Activated CD8-positive, alpha-beta memory T cell treated with anti-CD3 and anti-CD28 coated beads for 36 hours (primary cell): Measurements from ENCODE around the gene ASB18. TPM values are rescaled to one million over a fixed set of nuclear protein-coding genes. Genes with fewer than 3 reads are reported as not detected.

Experiments used
- CTCF ChIA-PET: fragments of 350-600 bp; sonication (Branson Sonifier 250); formaldehyde crosslinking; loops from one replicate; lab custom pipeline; 2021; ENCODE audit warnings: antibody characterized with exemption; lab: Charles Lee
- POLR2A ChIA-PET: fragments of 350-600 bp; sonication (Branson Sonifier 250); formaldehyde crosslinking; loops from one replicate; lab custom pipeline; 2021; ENCODE audit warnings: antibody characterized with exemption; lab: Charles Lee
- total RNA-seq, 2 experiments: library from RNA; stranded (reverse); gene quantifications; one replicate each; pipeline ENCODE4 v1.2.3, GENCODE V29; 2021

Gene ASB18
- total RNA-seq, 2 experiments from 2014 or later, result not detected

DNA sequence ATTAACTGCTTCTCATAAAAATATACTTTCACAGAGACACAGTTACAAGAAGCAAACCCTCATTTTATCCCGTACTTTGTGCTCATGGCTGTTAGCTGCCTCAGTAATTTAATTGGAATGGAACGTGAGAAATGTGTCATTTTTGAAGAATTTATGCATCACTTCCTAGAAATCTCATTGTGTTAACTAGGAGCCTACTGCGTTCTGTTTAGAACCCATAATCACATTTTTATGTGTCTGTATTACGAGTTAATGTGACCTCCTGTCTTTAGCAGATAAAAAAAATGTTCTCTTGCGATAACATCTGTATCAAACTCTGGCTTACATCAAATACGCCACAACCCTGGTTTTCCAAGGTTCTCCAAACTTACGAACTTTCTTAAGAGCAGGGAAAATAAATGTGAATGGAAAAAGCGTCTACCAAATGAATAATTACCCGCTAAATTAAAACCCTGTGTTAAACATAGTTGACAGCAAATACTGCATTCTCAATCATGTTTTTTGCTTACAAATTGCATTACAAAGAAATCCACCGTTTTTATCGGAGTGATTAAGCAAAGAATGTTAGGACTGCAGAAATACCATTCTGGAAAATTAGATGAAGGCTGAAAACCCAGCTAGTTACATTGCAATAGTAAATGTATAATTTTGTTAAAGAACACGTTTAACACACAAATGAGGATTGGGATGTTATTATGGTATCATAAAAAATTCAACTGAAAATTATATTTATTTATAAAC is 84.0 kb downstream of the ASB18 start:
- ChIA-PET CTCF (interaction anchor here (0.7 to 3.2 kb wide), 3 partner anchors 9 to 505 kb away, joined by 3 to 11 read pairs (median 3); no protein-coding TSS in a partner anchor), POLR2A (no interaction called here)

DNA sequence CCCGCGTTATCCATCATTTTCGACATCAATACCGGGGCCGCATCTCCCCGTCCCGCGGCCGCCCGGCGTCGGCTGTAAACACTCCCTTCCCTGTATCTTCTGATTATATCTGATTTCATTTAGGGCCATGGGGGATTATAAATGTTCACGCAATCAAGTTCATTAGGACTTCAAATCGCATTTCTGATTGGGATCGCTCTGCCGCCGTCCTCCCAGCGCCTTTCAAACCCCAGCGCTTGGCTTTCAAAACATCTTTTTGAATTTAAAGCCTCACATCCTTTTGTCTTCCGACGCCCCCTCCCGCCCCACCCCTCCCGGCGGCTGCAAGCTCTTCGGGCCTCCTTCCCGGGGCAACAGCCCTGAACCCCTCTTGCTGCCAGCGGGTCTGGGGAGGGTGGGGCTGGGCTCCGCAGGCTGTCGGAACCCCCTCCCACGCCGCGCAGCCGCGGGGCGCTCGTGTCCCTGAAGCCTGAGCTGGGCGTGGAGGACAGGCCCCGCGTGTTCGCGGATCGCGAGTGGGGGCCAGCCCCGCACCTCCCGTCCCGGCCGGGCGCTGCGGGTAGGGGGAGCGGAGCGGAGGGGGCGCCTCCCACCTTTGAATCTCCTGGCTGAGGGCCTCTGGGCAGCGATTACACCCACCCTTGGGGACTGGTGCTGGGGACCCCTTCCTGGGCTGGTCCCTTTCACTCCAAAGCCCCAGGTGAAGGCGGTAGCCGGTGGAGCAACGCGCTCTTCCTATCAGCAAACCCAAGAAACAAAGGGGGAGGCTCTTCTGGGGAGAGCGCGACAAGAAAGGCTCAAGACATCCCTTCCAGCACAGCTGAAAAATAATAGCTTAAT is 84.8 kb downstream of the ASB18 start:
- ChIA-PET CTCF (interaction anchor here (0.7 to 3.2 kb wide), 2 partner anchors 400 to 505 kb away, joined by 3 to 11 read pairs; no protein-coding TSS in a partner anchor), POLR2A (no interaction called here)

DNA sequence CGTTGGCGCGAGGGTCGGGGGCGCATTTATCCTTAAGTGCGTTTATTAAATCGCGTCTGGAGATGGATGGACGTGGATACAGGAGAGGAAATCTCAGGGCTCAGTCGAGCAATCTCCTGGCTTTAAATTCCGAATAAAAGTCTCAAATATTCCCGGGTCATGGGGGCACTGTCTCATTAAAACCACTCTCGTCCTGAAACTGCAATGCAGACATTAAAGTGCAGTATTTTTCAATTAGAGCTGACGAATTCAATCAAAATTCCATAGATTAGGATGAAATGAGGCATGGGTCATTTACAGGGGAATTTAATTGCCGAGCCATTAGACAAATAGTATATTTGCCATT is 85.3 kb downstream of the ASB18 start:
- CTCF ChIA-PET, result interaction anchor here (3.2 kb wide), 1 partner anchor 399 kb away, joined by 11 read pairs; no protein-coding TSS in a partner anchor
- POLR2A ChIA-PET, result no interaction called here

DNA sequence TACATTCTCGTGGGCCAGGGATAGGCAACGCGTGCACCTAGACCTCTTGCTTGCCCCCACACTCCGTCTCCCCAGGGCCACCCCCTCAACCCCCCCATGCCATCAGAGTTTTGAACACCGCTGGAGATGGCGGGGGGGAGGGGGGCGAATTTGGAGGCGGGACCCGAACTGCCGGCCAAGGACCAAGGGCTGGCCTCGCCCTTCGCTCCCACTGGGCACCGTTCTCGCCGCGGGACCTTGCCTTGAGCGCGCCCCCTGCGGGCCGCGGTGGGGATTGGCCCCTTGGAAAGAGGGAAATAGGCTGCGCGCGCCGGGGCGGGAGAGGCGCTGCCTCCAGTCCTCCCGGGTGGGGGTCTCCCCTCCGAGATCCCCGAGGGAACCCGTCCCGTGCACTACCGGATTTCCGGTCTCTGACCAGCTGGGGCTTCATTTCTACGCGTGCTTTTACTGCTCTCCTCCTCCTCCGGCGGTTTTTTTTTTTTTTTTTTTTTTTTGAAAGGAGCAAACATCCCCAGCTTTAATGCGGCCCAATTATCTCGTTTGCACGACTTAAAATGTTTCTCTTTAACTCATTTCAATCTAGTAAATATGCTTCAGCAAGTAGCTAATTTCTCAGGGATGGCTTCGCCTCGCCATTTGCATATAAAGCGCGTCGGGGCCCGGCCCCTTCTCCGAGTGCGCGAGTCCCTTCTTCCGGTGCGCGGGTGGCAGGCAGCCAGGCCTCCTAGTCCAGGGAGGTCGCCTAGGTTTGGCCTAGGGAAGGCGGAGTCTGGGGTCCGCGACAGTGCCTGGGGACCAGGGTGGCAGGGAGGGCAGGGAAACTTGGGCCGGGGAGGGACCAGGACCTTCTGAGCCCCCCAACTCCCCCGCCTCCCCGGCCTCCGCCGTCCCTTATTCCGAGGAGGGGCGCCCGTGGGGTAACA is 86.0 kb downstream of the ASB18 start:
- ChIA-PET POLR2A (interaction anchor here (0.6 kb wide), 1 partner anchor 501 kb away, joined by 5 read pairs; no protein-coding TSS in a partner anchor), CTCF (interaction anchor here (0.5 to 3.2 kb wide), 4 partner anchors 11 to 501 kb away, joined by 3 to 11 read pairs (median 4); no protein-coding TSS in a partner anchor)

DNA sequence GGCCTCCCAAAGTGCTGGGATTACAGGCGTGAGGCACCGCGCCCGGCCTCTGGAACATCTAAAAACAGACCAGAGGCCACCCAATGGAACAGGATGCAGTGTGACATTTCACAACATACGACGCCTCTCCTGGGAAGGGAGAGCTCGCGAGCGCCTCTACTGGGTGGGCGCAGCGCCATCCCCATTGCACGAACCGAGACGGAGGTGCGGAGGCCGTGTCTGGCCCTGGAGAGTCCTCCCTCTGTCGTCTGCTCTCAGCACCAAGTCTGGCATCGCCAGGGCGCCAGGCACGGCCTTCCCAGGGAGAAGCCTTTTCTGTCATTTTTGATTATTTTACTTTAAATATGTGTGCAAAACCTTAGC is 86.6 kb downstream of the ASB18 start:
- ChIA-PET CTCF (interaction anchor here (0.5 to 2.6 kb wide), 4 partner anchors 12 to 500 kb away, joined by 3 to 7 read pairs (median 4); no protein-coding TSS in a partner anchor), POLR2A (interaction anchor here (0.6 kb wide), 1 partner anchor 500 kb away, joined by 5 read pairs; no protein-coding TSS in a partner anchor)

DNA sequence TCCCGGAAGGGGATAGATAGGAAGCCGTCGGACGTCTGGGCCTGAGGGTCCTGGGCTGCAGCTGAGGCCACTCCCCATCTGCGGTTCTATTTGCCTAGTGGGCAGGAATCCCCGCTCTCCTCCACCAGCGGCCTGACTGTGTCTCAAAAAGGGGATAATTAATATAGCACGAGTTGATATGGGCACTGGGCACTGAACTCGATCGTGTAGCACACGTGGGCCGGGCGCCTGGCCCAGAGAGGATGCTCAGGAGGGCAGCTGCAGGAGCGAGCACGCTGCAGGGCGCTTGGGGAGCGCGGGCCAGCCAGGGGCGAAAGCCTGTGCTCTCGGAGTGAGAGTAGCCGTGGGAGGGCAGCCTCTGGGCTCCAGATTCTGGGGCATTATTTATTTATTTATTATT is 87.3 kb downstream of the ASB18 start:
- POLR2A ChIA-PET, result no interaction called here
- CTCF ChIA-PET, result interaction anchor here (1.3 to 2.6 kb wide), 2 partner anchors 397 to 411 kb away, joined by 5 to 7 read pairs; no protein-coding TSS in a partner anchor

DNA sequence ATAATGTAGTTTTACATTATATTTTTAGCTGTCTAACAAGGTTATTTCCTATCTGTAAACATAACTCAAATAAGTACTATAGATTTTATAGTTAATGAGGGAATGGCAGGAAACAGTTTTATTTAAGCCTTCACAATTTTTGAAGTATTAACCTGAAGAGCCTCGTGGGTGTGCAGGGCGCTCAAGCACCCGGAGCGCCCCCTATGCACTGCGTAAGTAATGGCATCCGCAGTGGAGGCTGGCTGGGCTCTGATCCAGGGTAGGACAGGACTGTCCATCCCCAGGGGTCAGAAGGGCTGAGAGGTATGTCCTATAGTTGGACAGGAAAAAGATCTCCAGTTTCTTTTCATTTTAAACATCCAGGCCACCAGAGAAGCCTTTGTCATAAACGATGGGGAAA is 87.8 kb downstream of the ASB18 start:
- ChIA-PET CTCF (interaction anchor here (2.6 kb wide), 1 partner anchor 397 kb away, joined by 7 read pairs; no protein-coding TSS in a partner anchor), POLR2A (no interaction called here)

DNA sequence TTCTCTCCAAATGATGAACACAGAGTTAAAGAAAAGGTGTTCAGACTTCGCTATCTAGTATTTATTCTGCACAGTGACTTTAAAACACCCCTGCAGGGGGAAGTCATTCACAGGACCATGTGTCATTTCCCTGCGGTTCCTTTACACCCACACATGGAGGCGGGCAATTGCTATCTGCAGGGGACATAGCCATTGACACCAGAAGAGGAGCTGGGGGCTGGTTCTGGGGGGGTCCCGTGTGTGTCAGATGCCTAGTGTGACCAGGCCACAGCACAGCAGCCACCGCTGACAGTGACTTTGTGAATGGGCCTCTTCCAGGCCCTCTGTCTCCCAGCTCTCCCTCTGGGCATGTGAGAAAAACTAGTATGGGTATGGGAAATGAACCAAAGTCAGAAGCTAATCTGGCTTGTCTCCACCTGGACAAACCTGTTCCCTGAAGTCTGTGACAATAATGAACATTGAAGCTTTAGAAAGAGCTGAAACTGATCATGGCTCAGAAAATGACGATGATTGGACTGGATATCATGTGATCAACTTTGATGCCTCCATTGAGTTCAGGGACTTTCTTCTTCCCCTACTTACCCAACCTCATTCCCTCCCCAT is 88.6 kb downstream of the ASB18 start:
- POLR2A ChIA-PET, result no interaction called here
- CTCF ChIA-PET, result interaction anchor here (0.5 to 2.6 kb wide), 2 partner anchors 396 to 1103 kb away, joined by 4 to 7 read pairs; no protein-coding TSS in a partner anchor

DNA sequence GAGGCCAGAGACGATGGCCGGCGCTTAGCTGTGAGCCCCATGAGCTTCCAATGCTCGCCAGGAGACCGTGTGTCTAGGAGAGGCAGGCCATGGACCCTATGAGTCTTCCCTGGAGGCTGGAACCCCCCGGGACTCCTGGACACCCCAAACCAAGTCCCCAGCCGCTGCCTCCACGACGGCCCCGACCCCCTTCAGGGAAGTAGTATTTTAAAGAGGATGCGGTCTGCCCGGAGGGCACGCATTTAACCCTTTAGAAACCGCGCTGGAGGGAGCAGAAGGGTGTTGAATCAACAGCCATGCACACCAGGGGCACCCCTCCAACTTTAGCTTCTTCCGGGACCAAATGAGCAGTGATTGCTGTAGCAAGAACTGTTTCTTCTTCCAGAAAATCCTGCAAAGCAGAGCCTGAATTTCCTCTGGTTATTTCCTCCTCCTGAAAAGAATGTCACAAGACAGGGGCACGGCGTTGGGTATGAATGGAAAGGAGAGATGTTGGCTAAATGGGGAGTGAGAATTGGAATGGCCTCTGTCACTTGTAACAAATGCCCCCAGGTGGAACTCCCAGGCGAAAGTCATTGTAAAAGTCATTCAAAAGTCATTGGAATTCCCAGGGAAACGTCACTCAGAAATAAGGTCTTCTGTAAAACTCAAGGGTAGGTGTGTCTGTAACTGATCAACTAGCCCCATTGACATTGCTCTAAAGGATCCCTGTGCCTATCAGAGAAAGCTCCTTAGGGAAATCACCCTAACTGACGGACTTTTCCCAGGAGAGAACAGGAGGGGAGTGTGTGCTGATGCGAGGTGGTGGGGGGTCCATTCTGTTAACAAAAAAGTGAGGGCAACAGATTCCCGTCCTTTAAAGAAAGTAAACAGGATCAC is 90.2 kb downstream of the ASB18 start:
- CTCF ChIA-PET, result no interaction called here
- POLR2A ChIA-PET, result no interaction called here

DNA sequence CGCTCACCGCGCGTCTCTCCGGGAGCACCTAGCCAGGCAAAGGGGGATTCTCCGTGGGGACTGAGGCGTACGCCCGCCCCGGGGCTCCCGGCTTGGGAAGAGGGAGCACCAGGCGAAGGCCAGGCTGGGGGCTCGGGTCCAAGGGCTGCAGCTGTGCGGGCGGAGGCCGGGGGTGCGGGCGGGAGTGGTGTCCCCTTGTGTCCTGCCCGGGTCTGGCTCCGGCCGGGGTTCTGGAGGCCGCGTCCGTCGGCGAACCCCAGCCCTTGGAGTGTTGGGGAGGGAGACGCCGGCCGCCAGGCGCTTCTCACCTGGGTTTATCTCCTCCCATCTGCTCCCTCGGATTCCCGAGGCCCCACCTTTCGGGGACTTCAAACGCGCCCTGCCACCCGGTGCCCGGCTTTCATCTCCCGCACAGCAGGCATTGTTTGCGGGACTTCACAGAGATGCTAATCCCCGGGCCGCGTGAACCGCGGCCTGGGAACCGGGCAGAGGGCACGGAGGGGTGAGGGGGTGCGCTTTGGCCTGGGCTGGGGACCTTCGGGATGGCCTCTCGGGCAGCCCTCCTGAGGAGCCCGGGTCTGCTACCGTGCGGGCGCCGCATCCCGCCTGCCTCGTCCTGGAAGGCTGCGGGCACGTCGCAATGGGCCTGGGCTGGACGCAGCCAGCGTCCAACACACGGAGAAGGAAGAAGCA is 91.0 kb downstream of the ASB18 start:
- POLR2A ChIA-PET, result no interaction called here
- CTCF ChIA-PET, result no interaction called here

DNA sequence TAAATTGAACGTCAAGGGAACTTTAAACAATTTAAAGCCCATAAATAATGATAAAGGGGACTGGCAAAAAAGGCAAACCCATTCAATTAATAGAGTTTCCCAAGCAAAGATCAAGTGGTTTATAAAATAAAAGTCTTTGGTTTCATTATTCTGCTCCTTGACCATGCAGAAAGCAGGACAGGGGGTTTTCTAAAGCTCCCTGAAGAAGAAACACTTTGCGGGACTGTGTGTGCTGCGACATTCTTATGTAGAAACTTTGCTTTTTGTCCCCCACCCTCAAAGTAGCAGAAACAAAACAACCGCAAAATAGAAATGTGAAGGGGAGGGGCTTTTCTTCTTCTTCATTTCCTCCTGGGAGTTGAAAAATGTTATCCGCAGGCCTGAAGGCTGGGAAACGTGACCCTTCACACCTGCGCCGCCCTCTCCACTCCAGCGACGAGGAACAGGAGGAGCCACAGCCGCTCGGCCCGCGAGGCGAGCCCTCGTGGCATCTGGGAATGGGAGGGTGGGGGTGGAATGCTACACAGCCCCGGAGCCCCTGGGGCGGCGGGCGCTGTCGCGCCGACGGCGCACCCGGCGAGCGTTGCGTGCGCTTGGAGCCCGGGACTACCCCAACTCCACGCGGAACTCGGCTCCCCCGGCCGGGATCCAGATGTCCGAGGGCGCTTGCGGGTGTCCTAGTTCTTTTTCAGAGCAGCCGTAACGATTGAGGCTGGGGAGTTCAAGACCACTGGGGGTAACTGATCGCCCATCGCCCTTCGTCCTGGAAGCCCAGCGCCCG is 91.8 kb downstream of the ASB18 start:
- POLR2A ChIA-PET, result no interaction called here
- CTCF ChIA-PET, result no interaction called here

DNA sequence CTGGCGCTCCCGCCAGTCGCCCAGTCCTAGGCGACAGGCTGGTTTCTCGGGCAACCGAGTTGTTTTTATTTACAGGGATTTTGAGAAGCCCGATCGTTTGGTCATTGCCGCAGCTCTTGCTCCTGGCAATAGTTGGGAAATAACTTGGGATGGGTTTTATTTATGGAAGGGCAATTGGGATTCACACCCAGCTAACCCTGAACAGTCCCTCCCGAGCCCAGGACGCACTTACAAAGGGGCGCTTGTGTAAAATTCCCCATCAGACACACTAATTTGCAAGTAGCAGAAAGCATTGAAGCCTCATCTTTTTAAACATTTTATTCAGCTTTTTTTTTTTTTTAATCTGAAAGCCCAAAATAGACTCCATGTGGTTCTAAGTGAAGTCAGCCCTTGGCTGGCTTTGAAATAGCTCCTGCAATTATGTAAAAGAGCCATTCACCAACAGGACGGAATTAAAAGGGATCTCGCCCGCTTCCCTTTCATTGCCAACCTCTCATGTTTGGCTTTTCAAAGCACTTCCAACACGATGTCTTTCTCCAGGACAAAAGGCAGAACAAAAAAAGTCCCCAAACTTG is 92.4 kb downstream of the ASB18 start:
- ChIA-PET CTCF (interaction anchor here (0.9 kb wide), 1 partner anchor 9 kb away, joined by 3 read pairs; no protein-coding TSS in a partner anchor), POLR2A (no interaction called here)

DNA sequence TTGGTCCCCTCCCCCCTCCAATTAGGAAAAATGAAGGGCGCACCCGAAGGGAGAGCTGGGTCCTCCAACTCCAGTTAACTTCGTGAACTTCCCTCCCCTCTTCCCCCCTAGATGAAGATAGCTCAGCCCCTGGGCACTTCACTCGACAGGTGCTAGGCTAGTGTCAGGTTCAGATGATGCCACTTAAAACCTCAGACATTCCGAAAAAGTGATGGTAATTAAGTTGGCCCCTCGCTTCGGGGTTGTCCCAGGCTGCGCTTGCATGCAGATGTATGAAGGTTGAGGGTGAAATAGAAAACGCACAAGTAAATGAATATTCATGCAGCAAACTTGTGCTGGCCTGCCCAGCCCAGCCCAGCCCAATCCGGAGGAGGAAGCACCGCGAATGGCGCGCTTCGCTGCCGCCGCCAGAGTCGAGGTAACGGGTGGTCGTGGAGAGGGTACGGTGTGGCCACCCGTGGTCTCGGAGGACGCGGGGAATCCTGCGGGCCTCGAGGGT is 93.0 kb downstream of the ASB18 start:
- CTCF ChIA-PET, result interaction anchor here (0.9 kb wide), 1 partner anchor 9 kb away, joined by 3 read pairs; no protein-coding TSS in a partner anchor
- POLR2A ChIA-PET, result no interaction called here

DNA sequence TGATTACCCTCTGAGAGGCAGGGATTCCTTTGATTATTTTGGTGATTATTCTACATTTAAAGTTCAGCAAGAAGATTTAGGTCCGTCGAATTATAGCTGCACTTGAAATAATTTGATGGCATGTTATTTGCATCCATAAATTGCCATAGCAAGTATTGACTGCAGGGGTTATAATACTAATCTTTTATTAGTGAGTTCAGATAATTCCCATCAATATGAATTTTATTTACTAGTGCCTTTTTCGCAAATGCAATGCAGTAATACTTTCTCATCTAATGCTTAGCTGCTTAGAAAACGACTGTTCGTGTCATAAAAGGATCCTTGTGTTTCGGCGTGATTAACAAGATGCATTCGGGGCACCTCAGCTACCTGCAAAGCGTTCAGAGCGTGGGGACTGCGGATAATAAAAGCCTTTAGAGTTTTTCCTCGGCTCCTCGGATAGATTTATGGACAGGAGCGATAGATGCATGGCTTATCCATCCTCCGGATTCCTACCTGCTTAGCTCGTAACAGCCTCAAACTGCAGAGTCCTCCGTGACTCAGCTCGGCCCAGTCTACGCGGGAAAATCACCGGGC is 93.5 kb downstream of the ASB18 start:
- CTCF ChIA-PET, result no interaction called here
- POLR2A ChIA-PET, result no interaction called here
